GM06990 (cell line): ENCODE measurements around the gene C17orf58.
A peak's percentile ranks its signal among the peaks of the same experiment; 100 is the strongest.

Experiments used
- DNase-seq: peaks from one replicate; pipeline ENCODE4 v3.0.0-alpha.2; 2011; ENCODE audit not compliant: insufficient read length; ENCODE audit errors: extremely low read depth
- H3K27me3 ChIP-seq: replicated peaks from 2 replicates; pipeline ENCODE4 v1.6.0; 2011; ENCODE audit warnings: low read length; ENCODE audit not compliant: control insufficient read depth, insufficient read depth
- H3K36me3 ChIP-seq: 2 replicates; pipeline ENCODE4 v1.5.1; 2011; ENCODE audit warnings: low read length; ENCODE audit not compliant: control insufficient read depth, insufficient read depth
- H3K4me3 ChIP-seq: replicated peaks from 2 replicates; pipeline ENCODE4 v1.5.1; 2011; ENCODE audit warnings: low read depth, mild to moderate bottlenecking, control low read depth, low read length
- CTCF ChIP-seq: IDR thresholded peaks from 2 replicates; pipeline ENCODE4 v1.5.1; 2011; ENCODE audit warnings: low read length, control low read depth, mild to moderate bottlenecking, inconsistent platforms; ENCODE audit not compliant: insufficient read depth, poor library complexity, severe bottlenecking

Gene C17orf58

GRCh38 chr17:67950945-67951344 lies 45.3 kb downstream of the C17orf58 start:
- TF ChIP-seq CTCF: no peak
- no peaks in the 10 kb centered on the region for H3K27me3 ChIP-seq

GRCh38 chr17:67947325-67947813 lies 48.9 kb downstream of the C17orf58 start:
- Histone ChIP-seq H3K4me3 (no peak overlapping the region), H3K27me3 (no peaks in the 10 kb centered on the region), H3K36me3 (peaks cover 21% of the 10 kb centered on the region)
- TF ChIP-seq CTCF: no peak
- no peak for DNase-seq

More at GRCh38 chr17:67950945-67951344, 45.3 kb downstream of the C17orf58 start:
- DNase-seq: no peak
- no peak overlapping the region for H3K4me3 ChIP-seq
- peaks cover 14% of the 10 kb centered on the region for H3K36me3 ChIP-seq

- no peaks in the 10 kb centered on the region for H3K27me3 ChIP-seq
- H3K36me3 ChIP-seq: peaks cover 21% of the 10 kb centered on the region
- no peak for DNase-seq
- H3K4me3 ChIP-seq: no peak overlapping the region
- TF ChIP-seq CTCF: no peak
These were observed 49.8 kb downstream of the C17orf58 start for GRCh38 chr17:67946513-67946912.

- DNase-seq: no peak
- H3K4me3 ChIP-seq: no peak overlapping the region
- H3K27me3 ChIP-seq: no peaks in the 10 kb centered on the region
- TF ChIP-seq CTCF: no peak
- H3K36me3 ChIP-seq: peaks cover 21% of the 10 kb centered on the region
These were observed 52.2 kb downstream of the C17orf58 start for GRCh38 chr17:67944035-67944434.

- peak; percentile 41 for TF ChIP-seq CTCF
- no peak for DNase-seq
- H3K27me3 ChIP-seq: no peaks in the 10 kb centered on the region
- H3K36me3 ChIP-seq: peaks cover 15% of the 10 kb centered on the region
- no peak overlapping the region for H3K4me3 ChIP-seq
These were observed 53.5 kb downstream of the C17orf58 start for GRCh38 chr17:67942810-67943209.
